IMR-90 (cell line): Measurements from ENCODE around the gene PRPF8. TPM values are rescaled to one million over a fixed set of nuclear protein-coding genes. Genes with fewer than 3 reads are reported as not detected.
A peak's percentile ranks its signal among the peaks of the same experiment; 100 is the strongest.

ENCODE experiments used
- ATAC-seq: fragments of 200-7000 bp; cut with Tn5 transposase; 2 replicates; pipeline ENCODE4 v1.9.1; 2020; ENCODE audit warnings: low read depth, mild to moderate bottlenecking, moderate library complexity
- BruUV-seq: library from RNA; stranded (reverse); fragments of 400-500 nt; replicated peaks from 2 replicates; lab custom pipeline; 2021; lab: Mats Ljungman, UMichigan
- CTCF ChIA-PET: fragments of 300-600 bp; formaldehyde crosslinking; extraction: SDS; loops from one replicate; lab custom pipeline; 2021; ENCODE audit warnings: antibody characterized with exemption; lab: Yijun Ruan, JAX
- POLR2A ChIA-PET: fragments of 300-600 bp; sonication (Branson Sonifier 250); formaldehyde crosslinking; loops from one replicate; lab custom pipeline; 2022; ENCODE audit warnings: antibody characterized with exemption; ENCODE audit not compliant: unreplicated experiment; lab: Charles Lee
- DNase-seq: peaks from one replicate; pipeline ENCODE4 v3.0.0; 2013
- H2AFZ ChIP-seq: replicated peaks from 2 replicates; pipeline ENCODE3; 2013; ENCODE audit warnings: low read length, mild to moderate bottlenecking; ENCODE audit not compliant: poor library complexity
- H2AK5ac ChIP-seq: 2 replicates; pipeline ENCODE4 v1.6.1; 2013; ENCODE audit warnings: low read depth, low read length, inconsistent platforms
- H2AK9ac ChIP-seq: replicated peaks from 2 replicates; pipeline ENCODE3; 2013; ENCODE audit warnings: mild to moderate bottlenecking, low read depth, low read length, moderate library complexity; ENCODE audit not compliant: poor library complexity
- H2BK120ac ChIP-seq: 2 replicates; pipeline ENCODE4 v1.6.1; 2013; ENCODE audit warnings: low read depth, low read length, inconsistent platforms
- H2BK15ac ChIP-seq: 3 replicates; pipeline ENCODE4 v1.6.1; 2013; ENCODE audit warnings: low read depth, low read length, inconsistent platforms
- H2BK20ac ChIP-seq: 2 replicates; pipeline ENCODE4 v1.6.1; 2013; ENCODE audit warnings: low read depth, mild to moderate bottlenecking, inconsistent platforms, low read length, moderate library complexity
- H2BK5ac ChIP-seq: 2 replicates; pipeline ENCODE4 v1.6.1; 2013; ENCODE audit warnings: mild to moderate bottlenecking, low read depth, low read length, inconsistent platforms; ENCODE audit not compliant: poor library complexity, severe bottlenecking
- H3K14ac ChIP-seq: replicated peaks from 2 replicates; pipeline ENCODE4 v1.6.1; 2013; ENCODE audit warnings: low read depth, low read length, inconsistent platforms
- H3K18ac ChIP-seq: 2 replicates; pipeline ENCODE4 v1.6.1; 2013; ENCODE audit warnings: low read depth, low read length, control low read depth
- H3K23ac ChIP-seq: 2 replicates; pipeline ENCODE4 v1.6.1; 2013; ENCODE audit warnings: low read depth, low read length, inconsistent platforms
- H3K27ac ChIP-seq: 2 replicates; pipeline ENCODE4 v1.5.1; 2013; ENCODE audit warnings: mild to moderate bottlenecking, control low read depth, low read length; ENCODE audit not compliant: insufficient read depth
- H3K27me3 ChIP-seq: 2 replicates; pipeline ENCODE4 v1.6.1; 2013; ENCODE audit warnings: low read length; ENCODE audit not compliant: control insufficient read depth, insufficient read depth
- H3K36me3 ChIP-seq: 2 replicates; pipeline ENCODE4 v1.6.1; 2013; ENCODE audit warnings: low read length, mixed read lengths; ENCODE audit not compliant: control insufficient read depth, insufficient read depth
- H3K4ac ChIP-seq: 2 replicates; pipeline ENCODE4 v1.6.1; 2013; ENCODE audit warnings: low read depth, low read length, inconsistent platforms
- H3K4me1 ChIP-seq: 2 replicates; pipeline ENCODE4 v1.6.1; 2013; ENCODE audit warnings: low read length, mixed read lengths; ENCODE audit not compliant: control insufficient read depth, insufficient read depth
- H3K4me2 ChIP-seq: 2 replicates; pipeline ENCODE4 v1.6.1; 2013; ENCODE audit warnings: low read depth, mild to moderate bottlenecking, control low read depth, low read length, moderate library complexity
- H3K4me3 ChIP-seq: 2 replicates; pipeline ENCODE4 v1.5.1; 2013; ENCODE audit warnings: low read depth, mild to moderate bottlenecking, control low read depth, low read length, moderate library complexity; ENCODE audit not compliant: insufficient read depth
- H3K56ac ChIP-seq: 2 replicates; pipeline ENCODE4 v1.6.1; 2013; ENCODE audit warnings: low read length, inconsistent platforms; ENCODE audit not compliant: insufficient read depth; ENCODE audit errors: extremely low read depth
- H3K79me1 ChIP-seq, 2 experiments: 2 replicates each; pipeline ENCODE4 v1.6.1; 2013; ENCODE audit warnings: low read length in 2 of 2, inconsistent platforms in 1 of 2, low read depth in 1 of 2
- H3K9ac ChIP-seq: 2 replicates; pipeline ENCODE4 v1.6.1; 2013; ENCODE audit warnings: low read depth, low read length, control low read depth
- H3K9me1 ChIP-seq: 2 replicates; pipeline ENCODE4 v1.6.1; 2013; ENCODE audit warnings: low read length, inconsistent platforms; ENCODE audit not compliant: insufficient read depth
- H3K9me3 ChIP-seq: 2 replicates; pipeline ENCODE4 v1.6.1; 2013; ENCODE audit warnings: low read length; ENCODE audit not compliant: control insufficient read depth, insufficient read depth
- H4K20me1 ChIP-seq: 2 replicates; pipeline ENCODE4 v1.6.1; 2013; ENCODE audit warnings: low read length, inconsistent platforms; ENCODE audit not compliant: insufficient read depth
- H4K5ac ChIP-seq: 2 replicates; pipeline ENCODE4 v1.6.1; 2013; ENCODE audit warnings: mild to moderate bottlenecking, low read depth, low read length, control low read depth
- H4K8ac ChIP-seq, 2 experiments: 2 replicates each; pipeline ENCODE4 v1.6.1; 2013; ENCODE audit warnings: low read depth in 2 of 2, low read length in 2 of 2, control low read depth in 1 of 2, inconsistent platforms in 1 of 2
- H4K91ac ChIP-seq: 2 replicates; pipeline ENCODE4 v1.6.1; 2013; ENCODE audit warnings: low read depth, low read length, inconsistent platforms; ENCODE audit not compliant: insufficient read depth
- BHLHE40 ChIP-seq: fragments of 150-350 bp; IDR thresholded peaks from 2 replicates; pipeline ENCODE4 v1.6.1; 2016; ENCODE audit warnings: mild to moderate bottlenecking, low read depth, low read length
- CEBPB ChIP-seq: IDR thresholded peaks from 2 replicates; pipeline ENCODE4 v1.6.1; 2012; ENCODE audit warnings: low read depth, low read length, improper control_type of control experiment
- CHD1 ChIP-seq: IDR thresholded peaks from 2 replicates; pipeline ENCODE4 v1.6.1; 2012; ENCODE audit warnings: low read depth, low read length, improper control_type of control experiment
- CTCF ChIP-seq: conservative IDR thresholded peaks from 2 replicates; pipeline ENCODE4 v1.5.1; 2012; ENCODE audit warnings: mild to moderate bottlenecking, low read depth, low read length, improper control_type of control experiment
- FOS ChIP-seq: fragments of 150-350 bp; IDR thresholded peaks from 2 replicates; pipeline ENCODE4 v1.6.1; 2016; ENCODE audit warnings: low read depth, low read length
- MAFK ChIP-seq: IDR thresholded peaks from 2 replicates; pipeline ENCODE4 v1.6.1; 2012; ENCODE audit warnings: low read depth, low read length, improper control_type of control experiment
- MAZ ChIP-seq: IDR thresholded peaks from 2 replicates; pipeline ENCODE4 v1.6.1; 2012; ENCODE audit warnings: low read depth, mild to moderate bottlenecking, low read length, improper control_type of control experiment, moderate library complexity, borderline replicate concordance
- MXI1 ChIP-seq: IDR thresholded peaks from 2 replicates; pipeline ENCODE4 v1.6.1; 2012; ENCODE audit warnings: low read depth, mild to moderate bottlenecking, low read length, moderate library complexity, borderline replicate concordance
- NFE2L2 ChIP-seq: fragments of 150-350 bp; IDR thresholded peaks from 2 replicates; pipeline ENCODE4 v1.6.1; 2016; ENCODE audit warnings: low read depth, mild to moderate bottlenecking, low read length
- POLR2A ChIP-seq: IDR thresholded peaks from 2 replicates; pipeline ENCODE4 v1.6.1; 2012; ENCODE audit warnings: mild to moderate bottlenecking, low read depth, low read length
- RAD21 ChIP-seq: IDR thresholded peaks from 2 replicates; pipeline ENCODE4 v1.6.1; 2012; ENCODE audit warnings: low read length, improper control_type of control experiment
- RCOR1 ChIP-seq: IDR thresholded peaks from 2 replicates; pipeline ENCODE4 v1.6.1; 2012; ENCODE audit warnings: mild to moderate bottlenecking, low read length, improper control_type of control experiment; ENCODE audit not compliant: insufficient replicate concordance
- RFX5 ChIP-seq: IDR thresholded peaks from 2 replicates; pipeline ENCODE4 v1.8.0; 2012; ENCODE audit warnings: low read depth, mild to moderate bottlenecking, low read length, moderate library complexity
- SMC3 ChIP-seq: fragments of 150-350 bp; IDR thresholded peaks from 2 replicates; pipeline ENCODE4 v1.6.1; 2016; ENCODE audit warnings: low read depth, mild to moderate bottlenecking, antibody characterized with exemption, low read length, moderate library complexity
- WGBS, 2 experiments: methylation state at CpG; one replicate each; pipeline versions ENCODE4 v1.1.5 to v1.1.7; 2013; ENCODE audit warnings: missing lambda C conversion rate in 2 of 2; ENCODE audit not compliant: insufficient read length in 1 of 2; ENCODE audit errors: extremely low coverage in 2 of 2; 5-methylcytosine and 5-hydroxymethylcytosine counted together
- dilution Hi-C: fragments of 300-500 bp; cut with HindIII; formaldehyde crosslinking; loops from one replicate; pipeline ENCODE4 v1.14.3; 2018; ENCODE audit warnings: low sequenced_read_pairs; ENCODE audit not compliant: unreplicated experiment
- in situ Hi-C: fragments of 300-500 bp; cut with MboI; formaldehyde crosslinking; loops from 3 replicates; pipeline ENCODE4 v1.14.3; 2019; ENCODE audit warnings: low sequenced_read_pairs, inconsistent platforms, mixed read lengths
- intact Hi-C: fragments of 100-400 bp; cut with micrococcal nuclease; formaldehyde crosslinking; loops from 2 replicates; pipeline ENCODE4 v1.10.0; 2022
- polyA plus RNA-seq, 3 experiments: library from polyadenylated mRNA; depleted of rRNA; stranded (reverse); fragments of >200 nt; gene quantifications; 2 replicates each; pipeline ENCODE4 v1.2.3, GENCODE V29; 2012; ENCODE audit warnings: low replicate concordance in 1 of 3
- total RNA-seq: library from RNA; depleted of rRNA; stranded (reverse); fragments of >200 nt; gene quantifications from 2 replicates; pipeline ENCODE4 v1.2.3, GENCODE V29; 2012
- TF ChIP-seq, protein P1 (sequence below): fragments of 150-350 bp; IDR thresholded peaks from 2 replicates; pipeline ENCODE4 v1.6.1; 2016; ENCODE audit warnings: low read depth, mild to moderate bottlenecking, low read length, moderate library complexity, borderline replicate concordance

The PRPF8 gene
- total and polyA plus RNA-seq, 2 of the 4 experiments (the other 2 are of a cell fraction) = 141 to 160 TPM

DNA sequence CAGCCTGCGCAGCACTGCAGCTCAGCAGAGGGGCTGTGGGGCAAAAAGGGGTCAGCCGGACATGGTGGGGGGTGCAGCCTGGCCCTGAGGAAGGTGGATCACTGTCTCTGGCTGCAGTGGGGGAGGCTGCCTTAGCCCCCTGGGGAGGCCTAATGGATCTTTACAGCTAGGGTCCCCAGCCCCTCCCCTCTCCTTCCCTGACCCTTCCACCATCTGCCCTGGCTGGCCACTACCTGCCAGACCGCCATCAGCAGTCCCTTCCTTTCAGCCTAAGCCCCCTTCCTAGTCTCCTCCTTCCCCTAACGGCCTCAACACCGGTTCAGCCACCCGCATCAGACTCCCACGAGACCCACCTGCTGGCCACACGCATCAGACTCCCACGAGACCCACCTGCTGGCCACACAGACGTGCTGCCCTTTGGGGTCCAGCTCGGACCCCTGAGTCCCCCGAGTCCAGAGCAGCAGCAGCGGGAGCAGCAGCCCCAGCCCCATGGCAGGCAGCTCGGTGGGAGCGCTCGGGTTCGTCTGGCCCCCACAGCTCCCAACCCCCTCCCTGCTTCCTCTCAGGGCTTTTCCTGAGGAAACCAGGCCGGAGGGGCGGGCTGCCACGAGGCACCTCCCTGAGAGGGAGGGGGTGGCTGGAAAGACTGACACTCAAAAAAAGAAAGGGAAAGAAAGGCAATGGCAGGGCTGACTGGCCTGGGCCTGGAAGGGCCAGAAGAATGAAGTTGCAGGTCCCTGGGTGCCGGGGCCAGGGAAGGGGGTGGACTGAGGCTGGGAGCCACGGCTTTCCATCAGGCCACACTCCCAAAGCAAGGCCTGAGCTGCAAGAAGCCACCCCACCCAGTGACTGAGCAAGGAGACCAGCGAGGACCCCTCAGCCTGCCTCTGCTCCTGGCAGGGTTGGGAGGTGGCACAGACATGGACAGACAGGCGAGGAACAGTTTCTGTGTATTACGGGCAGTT is 39.2 kb downstream of the PRPF8 start, which contains the start of gene SCARF1:
Gene SCARF1 (minus strand): TSS at position 526 of the 965 bp plus-strand sequence. CDS start 35 bp downstream, at position 491.
- H3K9me3 ChIP-seq = no peaks in the 10 kb centered on the region
- H3K4me1 ChIP-seq = peaks cover 30% of the 10 kb centered on the region
- in situ Hi-C loops (loop anchor here (5.0 kb wide), 1 partner anchor 68 kb away; no protein-coding TSS in a partner anchor), dilution Hi-C loops (no loop called here), intact Hi-C loops (loop anchor here (5.0 kb wide), 1 partner anchor 388 kb away; no protein-coding TSS in a partner anchor)
- ATAC-seq (no peak), DNase-seq (no peak)
- H4K20me1 ChIP-seq = peaks cover 17% of the 10 kb centered on the region
- no peak within 1 kb of the TSS for H2BK15ac ChIP-seq
- peak within 1 kb of the TSS; percentile 55; the same call in 1 of the 2 replicates for H4K91ac ChIP-seq
- H3K56ac ChIP-seq = no peak within 1 kb of the TSS
- POLR2A ChIA-PET = no interaction called here
- no peak within 1 kb of the TSS for H3K27ac ChIP-seq
- no TSS peak for BruUV-seq
- H2BK5ac ChIP-seq = peak within 1 kb of the TSS; percentile 7
- no peak within 1 kb of the TSS for H3K4me3 ChIP-seq
- H2AFZ ChIP-seq = peak within 1 kb of the TSS; percentile 75
- H4K8ac ChIP-seq = peak within 1 kb of the TSS in 1 of 2 experiments; percentile 85; a peak in 1 of 4 replicates
- H4K5ac ChIP-seq = no peak within 1 kb of the TSS
- H2BK120ac ChIP-seq = peak within 1 kb of the TSS; percentile 40
- peaks cover 14% of the 10 kb centered on the region for H3K9me1 ChIP-seq
- H3K27me3 ChIP-seq = no peaks in the 10 kb centered on the region; the same call in 1 of the 2 replicates
- peaks cover 3% of the 10 kb centered on the region; the same call in 1 of the 2 replicates for H3K36me3 ChIP-seq
- no peak within 1 kb of the TSS for H2BK20ac ChIP-seq
- H2AK9ac ChIP-seq = peak within 1 kb of the TSS; percentile 42
- peak within 1 kb of the TSS; percentile 43; the same call in 1 of the 2 replicates for H3K4ac ChIP-seq
- CTCF ChIA-PET = interaction anchor here (0.6 kb wide), 1 partner anchor 30 kb away, joined by 4 read pairs; no protein-coding TSS in a partner anchor
- no peak within 1 kb of the TSS for H3K9ac ChIP-seq
- no peak within 1 kb of the TSS for H3K4me2 ChIP-seq
- no peak within 1 kb of the TSS; the same call in 1 of the 2 replicates for H3K14ac ChIP-seq
- no peak within 1 kb of the TSS for H3K23ac ChIP-seq
- peak within 1 kb of the TSS; percentile 61 for H2AK5ac ChIP-seq
- 92% methylated on average over 9 of the region's 25 CpGs; no CpG with 5 or more reads in 1 of the 2 experiments for WGBS, 2 experiments
- no peak within 1 kb of the TSS for H3K18ac ChIP-seq
- no peaks in the 10 kb centered on the region for H3K79me1 ChIP-seq
- TF ChIP-seq FOS (no peak), SMC3 (no peak), RFX5 (no peak), NFE2L2 (no peak), CTCF (no peak), BHLHE40 (no peak), RCOR1 (no peak), MXI1 (no peak), MAFK (no peak), MAZ (no peak), CEBPB (no peak), RAD21 (no peak), CHD1 (no peak), POLR2A (no peak)
- TF ChIP-seq, protein P1, sequence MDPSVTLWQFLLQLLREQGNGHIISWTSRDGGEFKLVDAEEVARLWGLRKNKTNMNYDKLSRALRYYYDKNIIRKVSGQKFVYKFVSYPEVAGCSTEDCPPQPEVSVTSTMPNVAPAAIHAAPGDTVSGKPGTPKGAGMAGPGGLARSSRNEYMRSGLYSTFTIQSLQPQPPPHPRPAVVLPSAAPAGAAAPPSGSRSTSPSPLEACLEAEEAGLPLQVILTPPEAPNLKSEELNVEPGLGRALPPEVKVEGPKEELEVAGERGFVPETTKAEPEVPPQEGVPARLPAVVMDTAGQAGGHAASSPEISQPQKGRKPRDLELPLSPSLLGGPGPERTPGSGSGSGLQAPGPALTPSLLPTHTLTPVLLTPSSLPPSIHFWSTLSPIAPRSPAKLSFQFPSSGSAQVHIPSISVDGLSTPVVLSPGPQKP = no peak
